ENCODE data around the gene TPM1.

DNA sequence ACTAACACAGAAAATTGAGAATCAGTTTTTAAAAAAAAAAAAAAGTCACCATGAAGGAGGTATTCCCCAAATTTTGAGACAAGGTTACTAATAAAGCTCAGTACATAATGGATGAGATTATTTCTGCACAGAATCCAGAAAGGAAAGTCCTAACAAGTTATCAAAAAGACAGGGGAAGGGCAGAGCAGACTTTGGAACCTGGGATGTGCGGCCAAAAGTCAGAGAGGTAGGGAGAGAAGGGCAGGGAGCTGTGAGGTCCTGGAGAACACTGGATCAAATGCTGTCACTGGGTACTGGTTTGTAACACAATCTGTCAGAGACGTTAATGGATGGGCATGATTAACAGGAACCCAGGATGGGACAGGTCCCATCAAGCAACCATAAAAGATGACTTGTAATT is 67.0 kb downstream of the TPM1 start:
- TF ChIP-seq, protein P1, sequence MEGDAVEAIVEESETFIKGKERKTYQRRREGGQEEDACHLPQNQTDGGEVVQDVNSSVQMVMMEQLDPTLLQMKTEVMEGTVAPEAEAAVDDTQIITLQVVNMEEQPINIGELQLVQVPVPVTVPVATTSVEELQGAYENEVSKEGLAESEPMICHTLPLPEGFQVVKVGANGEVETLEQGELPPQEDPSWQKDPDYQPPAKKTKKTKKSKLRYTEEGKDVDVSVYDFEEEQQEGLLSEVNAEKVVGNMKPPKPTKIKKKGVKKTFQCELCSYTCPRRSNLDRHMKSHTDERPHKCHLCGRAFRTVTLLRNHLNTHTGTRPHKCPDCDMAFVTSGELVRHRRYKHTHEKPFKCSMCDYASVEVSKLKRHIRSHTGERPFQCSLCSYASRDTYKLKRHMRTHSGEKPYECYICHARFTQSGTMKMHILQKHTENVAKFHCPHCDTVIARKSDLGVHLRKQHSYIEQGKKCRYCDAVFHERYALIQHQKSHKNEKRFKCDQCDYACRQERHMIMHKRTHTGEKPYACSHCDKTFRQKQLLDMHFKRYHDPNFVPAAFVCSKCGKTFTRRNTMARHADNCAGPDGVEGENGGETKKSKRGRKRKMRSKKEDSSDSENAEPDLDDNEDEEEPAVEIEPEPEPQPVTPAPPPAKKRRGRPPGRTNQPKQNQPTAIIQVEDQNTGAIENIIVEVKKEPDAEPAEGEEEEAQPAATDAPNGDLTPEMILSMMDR (conservative IDR thresholded peaks at IDR 0.05 in 1 of 2, IDR thresholded peaks at IDR 0.05 in 1 of 2; ENCODE audit: low read depth in 1 of 2, low read length in 2 of 2), result no peak
- no peak for TF ChIP-seq EZH2 (IDR thresholded peaks at IDR 0.05; ENCODE audit: low read length, missing control alignments)
